GM12872 (cell line): ENCODE measurements around the gene PKP3.

ENCODE experiments used
- CTCF ChIP-seq: IDR thresholded peaks from 3 replicates; pipeline ENCODE4 v1.5.1; 2011; ENCODE audit warnings: low read depth, mild to moderate bottlenecking, low read length, moderate library complexity; ENCODE audit not compliant: insufficient read depth

The PKP3 gene

GRCh38 chr11:418343-419247 lies 24.6 kb downstream of the PKP3 start:
- TF ChIP-seq CTCF, result no peak

- no peak for TF ChIP-seq CTCF
Observed at GRCh38 chr11:419248-420005, 25.4 kb downstream of the PKP3 start.

GRCh38 chr11:420054-420910 lies 26.3 kb downstream of the PKP3 start:
- no peak for TF ChIP-seq CTCF

GRCh38 chr11:420911-421321 lies 26.9 kb downstream of the PKP3 start:
- no peak for TF ChIP-seq CTCF

GRCh38 chr11:422249-422656 lies 28.2 kb downstream of the PKP3 start:
- no peak for TF ChIP-seq CTCF

- no peak for TF ChIP-seq CTCF
Observed at GRCh38 chr11:424232-424631, 30.2 kb downstream of the PKP3 start.

- no peak for TF ChIP-seq CTCF
Observed at GRCh38 chr11:425301-425700, 31.3 kb downstream of the PKP3 start.
